Pancreas (tissue), 10 donors: ENCODE measurements around the gene PROCA1. TPM values are rescaled to one million over a fixed set of nuclear protein-coding genes. Genes with fewer than 3 reads are reported as not detected.

Experiments
- ATAC-seq, 4 donors: fragments of 200-7000 bp; cut with Tn5 transposase; one replicate each; pipeline versions ENCODE4 v1.8.0 to v1.9.1; 2020; ENCODE audit warnings: mild to moderate bottlenecking in 4 of 4, moderate library complexity in 4 of 4
- DNase-seq, 6 donors: peaks; one replicate each; pipeline ENCODE4 v3.0.0-alpha.2; 2020
- FAIRE-seq: peaks from 2 replicates; lab custom pipeline; 2012; peaks lifted over from hg19 to GRCh38; lab: Jason Lieb, UNC
- H3K27ac ChIP-seq, 4 donors: fragments of 200-600 bp; sonication (generic); 1 replicate in 3 of 4; 2 replicates in 1 of 4; pipeline versions ENCODE4 v1.5.0 to v1.8.0; 2020
- H3K27me3 ChIP-seq, 4 donors: fragments of 200-600 bp; one replicate each; pipeline ENCODE4 v1.8.0; 2021
- H3K36me3 ChIP-seq, 3 donors: fragments of 200-600 bp; sonication (generic) in 1 of 3; one replicate each; pipeline versions ENCODE4 v1.5.0 to v1.8.0; 2020 to 2021
- H3K4me1 ChIP-seq, 3 donors: fragments of 200-600 bp; one replicate each; pipeline ENCODE4 v1.8.0; 2021
- H3K4me3 ChIP-seq, 4 donors: fragments of 200-600 bp; sonication (generic) in 2 of 4; one replicate each; pipeline versions ENCODE4 v1.5.0 to v1.8.0; 2020 to 2021
- H3K9me3 ChIP-seq, 4 donors: fragments of 200-600 bp; one replicate each; pipeline ENCODE4 v1.8.0; 2021
- WGBS, 2 donors: extraction: QIAGEN DNeasy Blood & Tissue Kit; methylation state at CpG; one replicate each; pipeline ENCODE4 v1.1.7; 2013; 5-methylcytosine and 5-hydroxymethylcytosine counted together
- intact Hi-C, 3 donors: fragments of 100-400 bp; cut with DNase I; formaldehyde crosslinking; loops; one replicate each; pipeline versions ENCODE4 v1.11.1 to v1.14.2; 2022
- polyA plus RNA-seq, 2 donors: library from polyadenylated mRNA; stranded (reverse); fragments of 200-250 nt; gene quantifications; one replicate each; pipeline ENCODE4 v1.2.3, GENCODE V29; 2013
- total RNA-seq, 6 donors: library from RNA; stranded (reverse); fragmentation: NEBNext Ultra II Directional in 4 of 6; extraction: Animal tissue kit (Norgen Biotek cat#: 25700) in 4 of 6; gene quantifications; one replicate each; pipeline versions ENCODE4 v1.2.1 to v1.2.4, GENCODE V29; 2021 to 2023
- TF ChIP-seq, protein P1 (sequence below), 4 donors: fragments of 200-600 bp; sonication (generic) in 3 of 4; IDR thresholded peaks; one replicate each; pipeline versions ENCODE4 v1.5.0 to v1.8.0; 2021; ENCODE audit warnings: antibody characterized with exemption in 4 of 4
- donor health status: healthy with polysubstance abuse.
- donor health status: DM: no; HTN: no; CAD: no; lungs with moderate emphysema.
- donor health status: DM: no; HTN: no; CAD: no.
- donor health status: control.
- donor health status: control.
- donor health status: Bipolar disorder and iron deficiency.
- donor health status: DM: yes; HTN: yes; CAD: no.
- donor health status: DM: no; HTN: no; CAD: no.
- donor health status: DM: no; HTN: no; CAD: no.
- donor health status: DM: yes; HTN: yes; CAD: no.

PROCA1 gene
- total and polyA plus RNA-seq, 8 donors, result 0.19 to 3.1 (median 0.43) TPM

DNA sequence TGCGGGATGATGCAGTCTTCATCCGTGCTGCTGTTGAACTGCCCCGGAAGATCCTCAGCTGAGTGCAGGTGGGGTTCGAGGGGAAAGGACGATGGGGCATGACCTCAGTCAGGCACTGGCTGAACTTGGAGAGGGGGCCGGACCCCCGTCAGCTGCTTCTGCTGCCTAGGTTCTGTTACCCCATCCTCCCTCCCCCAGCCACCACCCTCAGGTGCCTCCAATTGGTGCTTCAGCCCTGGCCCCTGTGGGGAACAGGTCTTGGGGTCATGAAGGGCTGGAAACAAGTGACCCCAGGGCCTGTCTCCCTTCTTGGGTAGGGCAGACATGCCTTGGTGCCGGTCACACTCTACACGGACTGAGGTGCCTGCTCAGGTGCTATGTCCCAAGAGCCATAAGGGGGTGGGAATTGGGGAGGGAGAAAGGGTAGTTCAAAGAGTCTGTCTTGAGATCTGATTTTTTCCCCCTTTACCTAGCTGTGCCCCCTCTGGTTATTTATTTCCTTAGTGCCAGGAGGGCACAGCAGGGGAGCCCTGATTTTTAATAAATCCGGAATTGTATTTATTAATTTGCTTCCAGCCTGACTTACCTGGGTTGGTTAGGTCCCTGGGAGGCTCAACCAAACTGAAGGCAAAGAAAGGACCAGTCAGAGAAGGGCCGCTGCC, 38.0 kb upstream of the PROCA1 start:
- no peaks in the 10 kb centered on the region for H3K9me3 ChIP-seq
- ATAC-seq (no peak), FAIRE-seq (no peak), DNase-seq (peak in 2 of 6 donors; percentile 49 to 65)
- no peaks in the 10 kb centered on the region for H3K27me3 ChIP-seq
- peaks cover 38 to 48% (median 43%) of the 10 kb centered on the region in 3 donors for H3K4me1 ChIP-seq
- H3K36me3 ChIP-seq, result peaks cover 0 to 23% (median 12%) of the 10 kb centered on the region in 3 donors
- TF ChIP-seq, protein P1, sequence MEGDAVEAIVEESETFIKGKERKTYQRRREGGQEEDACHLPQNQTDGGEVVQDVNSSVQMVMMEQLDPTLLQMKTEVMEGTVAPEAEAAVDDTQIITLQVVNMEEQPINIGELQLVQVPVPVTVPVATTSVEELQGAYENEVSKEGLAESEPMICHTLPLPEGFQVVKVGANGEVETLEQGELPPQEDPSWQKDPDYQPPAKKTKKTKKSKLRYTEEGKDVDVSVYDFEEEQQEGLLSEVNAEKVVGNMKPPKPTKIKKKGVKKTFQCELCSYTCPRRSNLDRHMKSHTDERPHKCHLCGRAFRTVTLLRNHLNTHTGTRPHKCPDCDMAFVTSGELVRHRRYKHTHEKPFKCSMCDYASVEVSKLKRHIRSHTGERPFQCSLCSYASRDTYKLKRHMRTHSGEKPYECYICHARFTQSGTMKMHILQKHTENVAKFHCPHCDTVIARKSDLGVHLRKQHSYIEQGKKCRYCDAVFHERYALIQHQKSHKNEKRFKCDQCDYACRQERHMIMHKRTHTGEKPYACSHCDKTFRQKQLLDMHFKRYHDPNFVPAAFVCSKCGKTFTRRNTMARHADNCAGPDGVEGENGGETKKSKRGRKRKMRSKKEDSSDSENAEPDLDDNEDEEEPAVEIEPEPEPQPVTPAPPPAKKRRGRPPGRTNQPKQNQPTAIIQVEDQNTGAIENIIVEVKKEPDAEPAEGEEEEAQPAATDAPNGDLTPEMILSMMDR (IDR thresholded peaks at IDR 0.05), result no peak
- H3K4me3 ChIP-seq, result no peak overlapping the region
- peak overlapping the region in 2 of 4 donors; percentile 52 to 57 for H3K27ac ChIP-seq
- 48 to 54% methylated on average over 11 of the region's 11 CpGs for WGBS, 2 donors
- intact Hi-C loops, result no loop called here

DNA sequence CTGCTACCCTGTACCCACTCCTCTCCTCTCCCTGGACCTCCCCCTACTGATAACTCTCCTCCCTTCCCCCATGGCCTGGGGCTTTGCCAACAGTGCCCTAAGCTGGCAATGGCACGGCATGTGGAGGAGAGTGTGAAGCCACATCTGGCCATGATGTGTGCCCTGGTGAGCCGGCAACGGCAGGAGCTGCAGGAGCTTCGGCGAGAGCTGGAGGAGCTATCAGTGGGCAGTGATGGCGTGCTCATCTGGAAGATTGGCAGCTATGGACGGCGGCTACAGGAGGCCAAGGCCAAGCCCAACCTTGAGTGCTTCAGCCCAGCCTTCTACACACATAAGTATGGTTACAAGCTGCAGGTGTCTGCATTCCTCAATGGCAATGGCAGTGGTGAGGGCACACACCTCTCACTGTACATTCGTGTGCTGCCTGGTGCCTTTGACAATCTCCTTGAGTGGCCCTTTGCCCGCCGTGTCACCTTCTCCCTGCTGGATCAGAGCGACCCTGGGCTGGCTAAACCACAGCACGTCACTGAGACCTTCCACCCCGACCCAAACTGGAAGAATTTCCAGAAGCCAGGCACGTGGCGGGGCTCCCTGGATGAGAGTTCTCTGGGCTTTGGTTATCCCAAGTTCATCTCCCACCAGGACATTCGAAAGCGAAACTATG, 37.3 kb upstream of the PROCA1 start:
- no peaks in the 10 kb centered on the region for H3K9me3 ChIP-seq
- DNase-seq (peak in 4 of 6 donors; percentile 50 to 80 (median 63)), FAIRE-seq (no peak), ATAC-seq (no peak)
- peak overlapping the region in 1 of 4 donors; percentile 57 for H3K27ac ChIP-seq
- no peak overlapping the region for H3K4me3 ChIP-seq
- H3K4me1 ChIP-seq, result peaks cover 38 to 48% (median 43%) of the 10 kb centered on the region in 3 donors
- TF ChIP-seq, protein P1 (IDR thresholded peaks at IDR 0.05), result no peak
- no peaks in the 10 kb centered on the region for H3K27me3 ChIP-seq
- intact Hi-C loops, result no loop called here
- 45 to 46% methylated on average over 18 of the region's 18 CpGs for WGBS, 2 donors
- peaks cover 0 to 23% (median 12%) of the 10 kb centered on the region in 3 donors for H3K36me3 ChIP-seq

DNA sequence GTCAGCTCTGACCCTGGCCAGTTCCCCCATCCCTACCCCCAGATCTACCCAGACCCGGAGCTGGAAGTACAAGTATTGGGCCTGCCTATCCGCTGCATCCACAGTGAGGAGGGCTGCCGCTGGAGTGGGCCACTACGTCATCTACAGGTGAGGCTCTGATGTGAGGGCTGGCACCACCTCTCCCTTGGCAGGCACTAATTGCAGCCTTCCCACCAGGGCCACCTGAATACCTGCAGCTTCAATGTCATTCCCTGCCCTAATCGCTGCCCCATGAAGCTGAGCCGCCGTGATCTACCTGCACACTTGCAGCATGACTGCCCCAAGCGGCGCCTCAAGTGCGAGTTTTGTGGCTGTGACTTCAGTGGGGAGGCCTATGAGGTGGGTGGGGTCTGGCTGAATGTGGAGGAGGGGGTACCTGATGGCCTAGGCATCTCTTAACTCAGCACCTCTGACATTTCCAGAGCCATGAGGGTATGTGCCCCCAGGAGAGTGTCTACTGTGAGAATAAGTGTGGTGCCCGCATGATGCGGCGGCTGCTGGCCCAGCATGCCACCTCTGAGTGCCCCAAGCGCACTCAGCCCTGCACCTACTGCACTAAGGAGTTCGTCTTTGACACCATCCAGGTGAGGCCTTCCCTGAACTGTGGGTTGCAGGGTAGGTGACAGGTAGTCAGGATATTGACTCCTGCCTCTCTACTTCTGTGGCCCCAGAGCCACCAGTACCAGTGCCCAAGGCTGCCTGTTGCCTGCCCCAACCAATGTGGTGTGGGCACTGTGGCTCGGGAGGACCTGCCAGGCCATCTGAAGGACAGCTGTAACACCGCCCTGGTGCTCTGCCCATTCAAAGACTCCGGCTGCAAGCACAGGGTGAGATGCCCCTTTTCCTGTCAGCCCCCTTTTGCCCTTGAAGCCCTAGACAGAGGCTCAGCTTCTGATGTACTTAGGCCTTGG, 36.4 kb upstream of the PROCA1 start:
- H3K4me3 ChIP-seq, result no peak overlapping the region
- DNase-seq (peak in 2 of 6 donors; percentile 48 to 72), ATAC-seq (no peak), FAIRE-seq (no peak)
- peaks cover 0 to 23% (median 12%) of the 10 kb centered on the region in 3 donors for H3K36me3 ChIP-seq
- TF ChIP-seq, protein P1 (IDR thresholded peaks at IDR 0.05), result no peak
- peak overlapping the region in 3 of 4 donors; percentile 83 to 98 (median 94) for H3K27ac ChIP-seq
- H3K9me3 ChIP-seq, result no peaks in the 10 kb centered on the region
- no peaks in the 10 kb centered on the region for H3K27me3 ChIP-seq
- intact Hi-C loops, result no loop called here
- WGBS, 2 donors, result 69 to 71% methylated on average over 18 of the region's 18 CpGs
- H3K4me1 ChIP-seq, result peaks cover 38 to 48% (median 43%) of the 10 kb centered on the region in 3 donors

DNA sequence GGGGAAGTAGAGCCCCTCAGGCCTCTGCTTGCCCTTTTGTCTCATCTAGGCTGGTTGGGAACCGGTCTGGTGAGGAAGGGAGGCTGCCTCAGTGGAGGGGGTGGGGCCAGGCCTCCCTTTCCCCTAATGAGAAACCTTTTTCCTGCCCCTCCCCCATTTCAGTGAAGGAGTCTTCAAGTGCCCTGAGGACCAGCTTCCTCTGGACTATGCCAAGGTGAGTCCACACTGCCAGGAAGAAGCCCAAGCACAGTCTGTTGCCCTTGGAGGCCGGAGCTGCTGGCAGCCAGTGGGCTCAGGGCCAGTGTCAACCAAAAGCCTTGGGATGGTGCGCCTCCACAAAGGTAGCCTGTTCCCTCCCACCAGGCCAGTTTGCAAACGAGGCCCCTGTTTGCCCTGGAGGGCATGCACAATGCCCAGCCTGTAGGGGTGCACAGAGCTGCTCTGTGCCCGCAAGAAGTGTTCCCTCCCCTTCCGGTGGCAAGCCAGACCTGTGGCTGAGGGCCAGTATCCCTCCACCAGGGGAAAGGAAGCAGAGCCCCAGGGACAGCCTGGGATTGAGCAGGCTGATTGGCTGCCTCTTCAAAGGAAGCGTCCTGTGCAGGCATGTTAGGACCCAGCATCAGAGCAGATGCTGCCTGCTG, 35.5 kb upstream of the PROCA1 start:
- H3K27ac ChIP-seq, result peak overlapping the region; percentile 83 to 98 (median 96)
- H3K9me3 ChIP-seq, result no peaks in the 10 kb centered on the region
- H3K4me3 ChIP-seq, result peak overlapping the region in 2 of 4 donors; percentile 84 to 91
- H3K4me1 ChIP-seq, result peaks cover 38 to 51% (median 43%) of the 10 kb centered on the region in 3 donors
- FAIRE-seq (no peak), DNase-seq (peak; percentile 70 to 92 (median 86)), ATAC-seq (peak; percentile 29 to 51 (median 44))
- TF ChIP-seq, protein P1 (IDR thresholded peaks at IDR 0.05), result no peak
- 8 to 13% methylated on average over 7 of the region's 7 CpGs for WGBS, 2 donors
- intact Hi-C loops, result no loop called here
- H3K36me3 ChIP-seq, result peaks cover 0 to 23% (median 12%) of the 10 kb centered on the region in 3 donors
- no peaks in the 10 kb centered on the region for H3K27me3 ChIP-seq
